Astrocyte of the spinal cord (primary cell): Measurements from ENCODE around the gene MEGF10.

Source experiments
- DNase-seq: peaks from one replicate; pipeline ENCODE4 v3.0.0; 2011; ENCODE audit warnings: low read depth, low spot score
- H3K4me3 ChIP-seq: 2 replicates; pipeline ENCODE4 v1.5.1; 2011; ENCODE audit warnings: low read depth, mild to moderate bottlenecking, low read length, moderate library complexity
- in situ Hi-C: cut with HindIII; loops from 2 replicates; pipeline ENCODE4 v1.10.0; 2017; ENCODE audit warnings: low sequenced_read_pairs
- TF ChIP-seq, protein P1 (sequence below): IDR thresholded peaks from 2 replicates; pipeline ENCODE4 v1.5.1; 2012; ENCODE audit warnings: low read depth, mild to moderate bottlenecking, low read length, inconsistent platforms

The MEGF10 gene

GRCh38 chr5:127412698-127413097 lies 122.1 kb downstream of the MEGF10 start:
- no peak overlapping the region for H3K4me3 ChIP-seq
- in situ Hi-C loops, result no loop called here
- DNase-seq, result no peak
- TF ChIP-seq, protein P1, sequence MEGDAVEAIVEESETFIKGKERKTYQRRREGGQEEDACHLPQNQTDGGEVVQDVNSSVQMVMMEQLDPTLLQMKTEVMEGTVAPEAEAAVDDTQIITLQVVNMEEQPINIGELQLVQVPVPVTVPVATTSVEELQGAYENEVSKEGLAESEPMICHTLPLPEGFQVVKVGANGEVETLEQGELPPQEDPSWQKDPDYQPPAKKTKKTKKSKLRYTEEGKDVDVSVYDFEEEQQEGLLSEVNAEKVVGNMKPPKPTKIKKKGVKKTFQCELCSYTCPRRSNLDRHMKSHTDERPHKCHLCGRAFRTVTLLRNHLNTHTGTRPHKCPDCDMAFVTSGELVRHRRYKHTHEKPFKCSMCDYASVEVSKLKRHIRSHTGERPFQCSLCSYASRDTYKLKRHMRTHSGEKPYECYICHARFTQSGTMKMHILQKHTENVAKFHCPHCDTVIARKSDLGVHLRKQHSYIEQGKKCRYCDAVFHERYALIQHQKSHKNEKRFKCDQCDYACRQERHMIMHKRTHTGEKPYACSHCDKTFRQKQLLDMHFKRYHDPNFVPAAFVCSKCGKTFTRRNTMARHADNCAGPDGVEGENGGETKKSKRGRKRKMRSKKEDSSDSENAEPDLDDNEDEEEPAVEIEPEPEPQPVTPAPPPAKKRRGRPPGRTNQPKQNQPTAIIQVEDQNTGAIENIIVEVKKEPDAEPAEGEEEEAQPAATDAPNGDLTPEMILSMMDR, result no peak

GRCh38 chr5:127415034-127415433 lies 124.4 kb downstream of the MEGF10 start:
- no peak for DNase-seq
- TF ChIP-seq, protein P1, result no peak
- in situ Hi-C loops, result no loop called here
- H3K4me3 ChIP-seq, result no peak overlapping the region

DNA sequence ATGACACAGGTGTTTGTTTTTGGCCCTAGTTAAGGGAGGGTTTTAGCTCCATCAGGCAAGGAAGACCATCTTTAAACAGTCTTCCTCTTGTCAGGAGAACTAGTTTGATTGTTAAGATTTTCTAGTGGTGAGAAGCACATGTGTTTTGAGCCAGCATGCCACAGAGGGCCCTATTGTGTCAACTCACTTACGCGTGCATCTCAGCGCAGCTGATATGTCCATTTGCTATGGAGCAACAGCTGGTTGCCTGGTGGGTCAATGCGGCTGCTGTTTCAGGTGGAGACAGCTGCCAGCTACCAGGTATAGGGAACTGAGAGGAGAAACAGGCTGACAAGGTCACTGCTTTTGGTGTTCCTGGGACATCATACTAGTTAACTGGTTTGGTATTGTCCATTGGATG lies 126.3 kb downstream of the MEGF10 start:
- in situ Hi-C loops, result no loop called here
- no peak overlapping the region for H3K4me3 ChIP-seq
- TF ChIP-seq, protein P1, result no peak
- DNase-seq, result no peak

DNA sequence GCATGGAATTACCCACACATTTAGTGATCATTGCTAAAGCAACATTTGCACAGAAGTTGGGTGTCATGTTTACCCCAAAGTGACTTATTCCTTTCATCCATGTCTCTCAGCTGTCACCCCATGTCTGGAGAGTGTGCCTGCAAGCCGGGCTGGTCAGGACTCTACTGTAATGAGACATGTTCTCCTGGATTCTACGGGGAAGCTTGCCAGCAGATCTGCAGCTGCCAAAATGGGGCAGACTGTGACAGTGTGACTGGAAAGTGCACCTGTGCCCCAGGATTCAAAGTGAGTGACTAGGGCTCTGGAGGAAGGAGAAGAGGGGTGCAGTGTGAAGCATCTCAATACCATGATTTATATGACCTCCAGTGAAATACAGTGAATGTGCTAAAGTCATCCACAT lies 126.9 kb downstream of the MEGF10 start:
- TF ChIP-seq, protein P1, result no peak
- no peak for DNase-seq
- in situ Hi-C loops, result no loop called here
- no peak overlapping the region for H3K4me3 ChIP-seq

DNA sequence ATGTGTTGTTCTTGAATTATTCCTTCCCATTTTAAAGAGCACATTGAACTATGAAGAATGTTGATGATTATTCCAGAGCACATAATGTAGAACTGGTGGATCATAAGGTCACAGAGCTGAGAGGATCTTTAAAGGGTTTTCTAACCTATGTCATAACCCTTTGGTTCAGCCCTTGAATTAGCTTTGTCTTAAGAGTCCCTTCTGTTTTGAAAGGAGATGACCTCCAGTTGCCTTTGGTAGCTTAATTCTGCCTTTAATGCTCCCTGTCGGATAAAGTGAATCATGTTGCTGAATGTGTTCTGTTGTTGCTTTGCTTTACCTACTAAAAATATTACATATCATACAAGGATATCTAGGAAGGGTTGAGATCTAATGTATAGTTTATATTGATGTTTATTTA lies 127.8 kb downstream of the MEGF10 start:
- in situ Hi-C loops, result no loop called here
- TF ChIP-seq, protein P1, result no peak
- H3K4me3 ChIP-seq, result no peak overlapping the region
- DNase-seq, result no peak

DNA sequence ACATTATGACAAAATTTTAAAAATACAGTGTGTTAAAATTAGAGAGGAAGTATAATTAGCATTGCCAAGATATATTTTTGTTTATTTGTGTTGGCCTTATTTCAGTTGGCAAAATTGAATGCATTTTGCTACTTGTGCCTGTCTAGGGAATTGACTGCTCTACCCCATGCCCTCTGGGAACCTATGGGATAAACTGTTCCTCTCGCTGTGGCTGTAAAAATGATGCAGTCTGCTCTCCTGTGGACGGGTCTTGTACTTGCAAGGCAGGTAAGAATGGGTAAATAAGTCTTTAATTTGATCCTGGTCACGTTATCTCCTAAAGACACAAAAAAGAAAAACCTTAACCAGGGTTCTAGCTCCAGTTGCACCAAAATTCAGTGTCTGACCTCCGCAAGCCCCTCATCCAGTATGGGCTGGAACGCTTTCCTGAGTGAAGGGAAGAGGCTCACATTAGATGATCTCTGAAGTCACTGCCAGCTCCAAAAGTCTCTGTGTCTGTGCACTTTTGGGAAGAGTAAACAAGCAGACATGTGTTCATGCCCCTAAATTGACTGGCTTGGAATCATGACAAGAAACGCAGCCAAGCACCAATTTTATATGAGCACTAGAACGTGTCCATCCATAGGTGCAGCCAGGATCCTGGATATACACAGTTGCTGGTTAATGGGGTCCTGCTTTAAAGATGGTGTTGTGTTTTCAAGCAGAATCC lies 128.5 kb downstream of the MEGF10 start:
- in situ Hi-C loops, result no loop called here
- TF ChIP-seq, protein P1, result no peak
- no peak overlapping the region for H3K4me3 ChIP-seq
- no peak for DNase-seq
